Measurements from ENCODE around the gene PLA2G4E. TPM values are rescaled to one million over a fixed set of nuclear protein-coding genes. Genes with fewer than 3 reads are reported as not detected.

PLA2G4E gene
- total and polyA plus RNA-seq, 2 of the 13 experiments (the other 11 are each of a cell fraction or from before 2014, with no cell fraction given): not detected

- peak; percentile 83; the same call in 1 of the 2 replicates for TF ChIP-seq SIN3A (IDR thresholded peaks at IDR 0.05; ENCODE audit: borderline replicate concordance, low read depth, low read length)
- 0 out of 2 replicates have a peak, but pooled peaks have one; percentile 35 for TF ChIP-seq PAX8 (CRISPR knock-in tag; IDR thresholded peaks at IDR 0.05; ENCODE audit: borderline replicate concordance)
- TF ChIP-seq ZSCAN25 (CRISPR knock-in tag; IDR thresholded peaks at IDR 0.05): no peak; the same call in 1 of the 2 replicates
- no peak for TF ChIP-seq JUN (CRISPR knock-in tag; IDR thresholded peaks at IDR 0.05)
- TF ChIP-seq JUND (CRISPR knock-in tag; IDR thresholded peaks at IDR 0.05): no peak
- no peak for TF ChIP-seq BCLAF1 (IDR thresholded peaks at IDR 0.05)
- TF ChIP-seq ZNF317 (CRISPR knock-in tag; IDR thresholded peaks at IDR 0.05): no peak; the same call in 1 of the 2 replicates
- TF ChIP-seq ZNF430 (CRISPR knock-in tag; IDR thresholded peaks at IDR 0.05): no peak
- TF ChIP-seq MAZ (IDR thresholded peaks at IDR 0.05; ENCODE audit: borderline replicate concordance, low read depth, low read length): no peak
- peak; percentile 60; the same call in 1 of the 2 replicates for TF ChIP-seq MAZ (CRISPR knock-in tag; IDR thresholded peaks at IDR 0.05; ENCODE audit: low read depth)
- peak; percentile 77; the same call in 1 of the 2 replicates for TF ChIP-seq ZSCAN12 (CRISPR knock-in tag; IDR thresholded peaks at IDR 0.05)
- TF ChIP-seq ATF2 (CRISPR knock-in tag; IDR thresholded peaks at IDR 0.05): peak; percentile 69; the same call in 1 of the 2 replicates
- no peak for TF ChIP-seq HCFC1 (IDR thresholded peaks at IDR 0.05; ENCODE audit: low read depth, low read length)
- TF ChIP-seq SMAD3 (CRISPR knock-in tag; IDR thresholded peaks at IDR 0.05): no peak; the same call in 1 of the 2 replicates
- peak; percentile 76 for TF ChIP-seq ELF3 (CRISPR knock-in tag; IDR thresholded peaks at IDR 0.05)
- TF ChIP-seq SKI (IDR thresholded peaks at IDR 0.05; ENCODE audit: partially characterized antibody): no peak
- no peak for TF ChIP-seq PAF1 (CRISPR knock-in tag; IDR thresholded peaks at IDR 0.05)
- 0 out of 2 replicates have a peak, but pooled peaks have one; percentile 17 for TF ChIP-seq ARNTL (CRISPR knock-in tag; IDR thresholded peaks at IDR 0.05)
- no peak for TF ChIP-seq HNF4G (IDR thresholded peaks at IDR 0.05; ENCODE audit: borderline replicate concordance, low read depth, low read length)
- TF ChIP-seq HNF4G (CRISPR knock-in tag; IDR thresholded peaks at IDR 0.05; ENCODE audit: borderline replicate concordance, low read depth): no peak
- 0 out of 2 replicates have a peak, but pooled peaks have one; percentile 49 for TF ChIP-seq DMTF1 (CRISPR knock-in tag; IDR thresholded peaks at IDR 0.05)
- peak; percentile 64; the same call in 1 of the 2 replicates for TF ChIP-seq NR0B2 (CRISPR knock-in tag; IDR thresholded peaks at IDR 0.05)
Observed at GRCh38 chr15:41972253-41973242, 48.3 kb downstream of the PLA2G4E start, which contains the start of gene EHD4 (continued).

Data from HepG2 (cell line).